Smooth muscle cell (in vitro differentiated cells): ENCODE data around the gene HSD17B1. TPM values are rescaled to one million over a fixed set of nuclear protein-coding genes. Genes with fewer than 3 reads are reported as not detected.

ENCODE experiments used
- DNase-seq: peaks from one replicate; lab custom pipeline; 2025; ENCODE audit not compliant: unreplicated experiment; lab: John Stamatoyannopoulos, UW
- H2AFZ ChIP-seq: fragments of 200-600 bp; sonication (generic); 2 replicates; pipeline ENCODE4 v1.6.0; 2016; ENCODE audit warnings: antibody characterized with exemption, low read depth, mild to moderate bottlenecking
- H3F3A ChIP-seq: fragments of 200-600 bp; sonication (generic); 2 replicates; pipeline ENCODE4 v1.6.0; 2017; ENCODE audit warnings: antibody characterized with exemption, low read depth
- H3K27ac ChIP-seq: fragments of 200-600 bp; sonication (generic); 2 replicates; pipeline ENCODE4 v1.5.1; 2016; ENCODE audit warnings: low read depth, mild to moderate bottlenecking
- H3K27me3 ChIP-seq: fragments of 200-600 bp; sonication (generic); 2 replicates; pipeline ENCODE4 v1.6.1; 2016; ENCODE audit warnings: low read depth, mild to moderate bottlenecking
- H3K36me3 ChIP-seq: fragments of 200-600 bp; sonication (generic); 2 replicates; pipeline ENCODE4 v1.5.1; 2016; ENCODE audit warnings: low read depth
- H3K4me1 ChIP-seq: fragments of 200-600 bp; sonication (generic); 2 replicates; pipeline ENCODE4 v1.5.1; 2016; ENCODE audit warnings: low read depth
- H3K4me2 ChIP-seq: fragments of 200-600 bp; sonication (generic); 2 replicates; pipeline ENCODE4 v1.6.0; 2016; ENCODE audit warnings: mild to moderate bottlenecking
- H3K4me3 ChIP-seq: fragments of 200-600 bp; sonication (generic); 2 replicates; pipeline ENCODE4 v1.5.1; 2016; ENCODE audit warnings: mild to moderate bottlenecking
- H3K79me2 ChIP-seq: fragments of 200-600 bp; sonication (generic); 2 replicates; pipeline ENCODE4 v1.6.0; 2016; ENCODE audit warnings: low read depth, mild to moderate bottlenecking
- H3K9ac ChIP-seq: fragments of 200-600 bp; sonication (generic); 2 replicates; pipeline ENCODE4 v1.6.0; 2016; ENCODE audit warnings: low read depth
- H3K9me3 ChIP-seq: fragments of 200-600 bp; sonication (generic); replicated peaks from 2 replicates; pipeline ENCODE4 v1.5.1; 2016; ENCODE audit warnings: low read depth
- H4K20me1 ChIP-seq: fragments of 200-600 bp; sonication (generic); 2 replicates; pipeline ENCODE4 v1.6.0; 2016; ENCODE audit warnings: low read depth
- WGBS: methylation state at CpG from one replicate; pipeline ENCODE4 v1.1.7; 2016; ENCODE audit warnings: low lambda C conversion rate; 5-methylcytosine and 5-hydroxymethylcytosine counted together
- polyA plus RNA-seq: library from polyadenylated mRNA; unstranded; fragments of >200 nt; fragmentation: Nextera tagmentation; extraction: Ambion mirVana; gene quantifications from 2 replicates; pipeline ENCODE4 v1.2.1, GENCODE V29; 2016
- total RNA-seq: library from RNA; depleted of rRNA; stranded (reverse); fragments of >200 nt; gene quantifications from 2 replicates; pipeline ENCODE4 v1.2.3, GENCODE V29; 2014
- TF ChIP-seq, protein P1 (sequence below): fragments of 200-600 bp; sonication (generic); IDR thresholded peaks from 2 replicates; pipeline ENCODE4 v1.5.1; 2017; ENCODE audit warnings: borderline replicate concordance, mild to moderate bottlenecking, antibody characterized with exemption; ENCODE audit not compliant: insufficient read depth, poor library complexity, severe bottlenecking

HSD17B1 gene
- total and polyA plus RNA-seq, 2 experiments from 2014 or later, result 0.40 to 3.5 TPM

DNA sequence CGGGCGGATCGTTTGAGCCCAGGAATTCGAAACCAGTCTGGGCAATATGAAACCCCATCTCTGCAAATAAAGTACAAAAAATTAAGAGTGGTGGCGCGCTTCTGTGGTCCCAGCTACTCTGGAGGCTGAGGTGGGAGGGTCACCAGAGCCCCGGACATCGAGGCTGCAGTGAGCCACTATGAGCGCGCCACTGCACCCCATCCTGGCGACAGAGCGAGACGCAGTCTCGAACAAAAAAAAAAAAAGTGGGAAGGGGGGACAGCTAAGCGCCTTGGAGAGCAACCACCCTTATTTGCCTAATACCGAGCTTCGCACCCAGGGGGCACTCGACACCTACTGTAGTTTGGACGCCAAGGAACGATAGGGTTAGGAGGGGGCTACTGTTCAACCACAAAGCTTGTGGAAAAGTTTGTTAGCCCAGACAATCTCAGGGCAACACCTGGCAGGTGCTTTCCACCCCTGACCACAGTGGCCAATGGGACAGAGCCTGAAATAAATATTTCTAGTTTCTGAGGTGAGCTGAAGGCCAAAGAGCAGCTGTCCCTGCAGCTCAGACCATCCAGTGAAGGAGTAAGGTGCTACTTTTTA, 25.7 kb downstream of the HSD17B1 start:
- TF ChIP-seq, protein P1, sequence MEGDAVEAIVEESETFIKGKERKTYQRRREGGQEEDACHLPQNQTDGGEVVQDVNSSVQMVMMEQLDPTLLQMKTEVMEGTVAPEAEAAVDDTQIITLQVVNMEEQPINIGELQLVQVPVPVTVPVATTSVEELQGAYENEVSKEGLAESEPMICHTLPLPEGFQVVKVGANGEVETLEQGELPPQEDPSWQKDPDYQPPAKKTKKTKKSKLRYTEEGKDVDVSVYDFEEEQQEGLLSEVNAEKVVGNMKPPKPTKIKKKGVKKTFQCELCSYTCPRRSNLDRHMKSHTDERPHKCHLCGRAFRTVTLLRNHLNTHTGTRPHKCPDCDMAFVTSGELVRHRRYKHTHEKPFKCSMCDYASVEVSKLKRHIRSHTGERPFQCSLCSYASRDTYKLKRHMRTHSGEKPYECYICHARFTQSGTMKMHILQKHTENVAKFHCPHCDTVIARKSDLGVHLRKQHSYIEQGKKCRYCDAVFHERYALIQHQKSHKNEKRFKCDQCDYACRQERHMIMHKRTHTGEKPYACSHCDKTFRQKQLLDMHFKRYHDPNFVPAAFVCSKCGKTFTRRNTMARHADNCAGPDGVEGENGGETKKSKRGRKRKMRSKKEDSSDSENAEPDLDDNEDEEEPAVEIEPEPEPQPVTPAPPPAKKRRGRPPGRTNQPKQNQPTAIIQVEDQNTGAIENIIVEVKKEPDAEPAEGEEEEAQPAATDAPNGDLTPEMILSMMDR, result peak; percentile 64
- H3K27ac ChIP-seq, result peak overlapping the region; percentile 64
- H3K4me2 ChIP-seq, result peak overlapping the region; percentile 91
- peak; percentile 16 for DNase-seq
- H3K9ac ChIP-seq, result peak overlapping the region; percentile 57
- H3K4me3 ChIP-seq, result peak overlapping the region; percentile 79
- peaks cover 16% of the 10 kb centered on the region for H3F3A ChIP-seq
- peaks cover 9% of the 10 kb centered on the region for H3K79me2 ChIP-seq
- no peaks in the 10 kb centered on the region for H3K36me3 ChIP-seq
- no peaks in the 10 kb centered on the region for H3K27me3 ChIP-seq
- 1% methylated on average over 20 of the region's 20 CpGs for WGBS
- peaks cover 3% of the 10 kb centered on the region for H4K20me1 ChIP-seq
- peak overlapping the region; percentile 40 for H2AFZ ChIP-seq
- H3K4me1 ChIP-seq, result peaks cover 12% of the 10 kb centered on the region
- H3K9me3 ChIP-seq, result no peaks in the 10 kb centered on the region

GRCh38 chr17:42579794-42580551, 27.2 kb downstream of the HSD17B1 start:
- Histone ChIP-seq H3K9ac (no peak overlapping the region), H3K4me2 (no peak overlapping the region), H3K4me1 (peaks cover 12% of the 10 kb centered on the region), H3K36me3 (no peaks in the 10 kb centered on the region), H3K79me2 (peaks cover 9% of the 10 kb centered on the region), H3K27me3 (no peaks in the 10 kb centered on the region), H3F3A (peaks cover 14% of the 10 kb centered on the region), H2AFZ (no peak overlapping the region), H3K4me3 (no peak overlapping the region), H4K20me1 (peaks cover 3% of the 10 kb centered on the region), H3K9me3 (no peaks in the 10 kb centered on the region), H3K27ac (no peak overlapping the region)
- 75% methylated on average over 2 of the region's 2 CpGs for WGBS
- DNase-seq, result no peak
- TF ChIP-seq, protein P1, result no peak

DNA sequence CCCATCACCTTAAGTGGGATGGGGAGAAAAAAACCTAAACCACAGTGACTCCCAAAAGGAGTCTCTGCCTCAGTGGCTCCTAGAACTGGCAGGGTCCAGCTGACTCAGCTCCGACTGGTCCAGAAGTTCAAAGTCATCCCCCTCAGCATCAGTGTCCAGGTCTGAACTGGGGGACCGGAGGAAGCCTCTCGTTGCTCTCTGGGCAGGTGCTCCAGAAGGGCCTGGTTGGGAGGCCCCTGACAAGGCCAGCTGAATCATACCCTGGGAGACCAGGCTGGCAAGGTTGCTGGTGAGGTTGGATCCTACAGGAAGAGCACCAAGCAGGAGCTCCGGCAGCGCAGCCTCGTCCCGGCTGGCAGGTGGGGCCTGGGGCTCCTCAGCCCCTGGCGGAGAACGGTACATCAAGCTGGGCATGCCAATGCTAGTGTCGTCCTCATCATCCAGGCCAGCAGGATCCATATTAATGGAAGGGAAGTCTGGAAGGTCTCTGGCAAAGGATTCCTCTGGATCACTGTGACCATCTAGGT, 29.1 kb downstream of the HSD17B1 start:
- Histone ChIP-seq H3K9ac (no peak overlapping the region), H3K9me3 (no peaks in the 10 kb centered on the region), H3F3A (peaks cover 7% of the 10 kb centered on the region), H3K4me1 (peaks cover 7% of the 10 kb centered on the region), H3K4me2 (no peak overlapping the region), H3K27ac (no peak overlapping the region), H4K20me1 (peaks cover 3% of the 10 kb centered on the region), H3K27me3 (no peaks in the 10 kb centered on the region), H3K79me2 (peaks cover 4% of the 10 kb centered on the region), H2AFZ (no peak overlapping the region), H3K36me3 (no peaks in the 10 kb centered on the region), H3K4me3 (no peak overlapping the region)
- WGBS, result 98% methylated on average over 10 of the region's 10 CpGs
- DNase-seq, result no peak
- TF ChIP-seq, protein P1, result no peak
